HepG2 (cell line): ENCODE results near the gene ATAD3C. TPM values are rescaled to one million over a fixed set of nuclear protein-coding genes. Genes with fewer than 3 reads are reported as not detected.
A peak's percentile ranks its signal among the peaks of the same experiment; 100 is the strongest.

Experiments used
- AHDC1 ChIP-seq: sonication (generic); formaldehyde crosslinking; IDR thresholded peaks from 2 replicates; pipeline ENCODE4 v1.5.1; 2020; ENCODE audit warnings: mild to moderate bottlenecking, missing genetic modification reagents, borderline replicate concordance
- ARID2 ChIP-seq: sonication (generic); formaldehyde crosslinking; IDR thresholded peaks from 2 replicates; pipeline ENCODE4 v1.8.1; 2022; ENCODE audit warnings: mild to moderate bottlenecking, missing genetic modification reagents, borderline replicate concordance
- CBX1 ChIP-seq: IDR thresholded peaks from one replicate; pipeline ENCODE4 v1.6.1; 2016; ENCODE audit warnings: antibody characterized with exemption, low read depth
- CHD2 ChIP-seq: IDR thresholded peaks from 2 replicates; pipeline ENCODE4 v1.6.1; 2011; ENCODE audit warnings: low read depth, low read length, improper control_type of control experiment
- EZH2 ChIP-seq: conservative IDR thresholded peaks from 2 replicates; pipeline ENCODE4 v1.6.1; 2012; ENCODE audit warnings: mild to moderate bottlenecking, low read depth, low read length, moderate library complexity
- HMG20B ChIP-seq: conservative IDR thresholded peaks from 2 replicates; pipeline ENCODE4 v1.6.1; 2016; ENCODE audit warnings: missing genetic modification reagents, missing compliant biosample characterization
- IKZF1 ChIP-seq: fragments of 450-650 bp; IDR thresholded peaks from 2 replicates; pipeline ENCODE4 v1.7.1; 2016
- JUND ChIP-seq: sonication (generic); formaldehyde crosslinking; IDR thresholded peaks from 2 replicates; pipeline ENCODE4 v1.8.0; 2022; ENCODE audit warnings: mild to moderate bottlenecking, missing genetic modification reagents
- KAT2B ChIP-seq: fragments of 150-350 bp; IDR thresholded peaks from 2 replicates; pipeline ENCODE4 v1.6.1; 2014; ENCODE audit warnings: low read depth, low read length, borderline replicate concordance
- MAFG ChIP-seq: sonication (generic); formaldehyde crosslinking; IDR thresholded peaks from 2 replicates; pipeline ENCODE4 v1.5.1; 2020; ENCODE audit warnings: mild to moderate bottlenecking, missing genetic modification reagents
- MYC ChIP-seq: sonication (generic); formaldehyde crosslinking; IDR thresholded peaks from 2 replicates; pipeline ENCODE4 v1.9.0; 2021; ENCODE audit warnings: missing genetic modification reagents, borderline replicate concordance
- NCOR1 ChIP-seq: fragments of 200-600 bp; sonication (generic); IDR thresholded peaks from 2 replicates; pipeline ENCODE4 v1.7.0; 2017; ENCODE audit warnings: antibody characterized with exemption, low read length, borderline replicate concordance
- NFATC3 ChIP-seq: sonication (generic); formaldehyde crosslinking; IDR thresholded peaks from 2 replicates; pipeline ENCODE4 v1.5.1; 2020; ENCODE audit warnings: mild to moderate bottlenecking, missing genetic modification reagents
- NR2F1 ChIP-seq, 2 experiments: fragments of 450-650 bp in 1 of 2; formaldehyde crosslinking in 1 of 2; IDR thresholded peaks; 2 replicates each; pipeline versions ENCODE4 v1.5.0 to v1.6.1; 2016 to 2020; ENCODE audit warnings: mild to moderate bottlenecking in 1 of 2, missing compliant biosample characterization in 1 of 2, missing genetic modification reagents in 1 of 2, moderate library complexity in 1 of 2
- SALL1 ChIP-seq: sonication (generic); formaldehyde crosslinking; IDR thresholded peaks from 2 replicates; pipeline ENCODE4 v1.8.0; 2022; ENCODE audit warnings: mild to moderate bottlenecking, missing genetic modification reagents
- SMARCE1 ChIP-seq: fragments of 450-650 bp; IDR thresholded peaks from 2 replicates; pipeline ENCODE4 v1.6.1; 2017; ENCODE audit warnings: borderline replicate concordance
- U2AF1 ChIP-seq: fragments of 200-400 bp; formaldehyde crosslinking; optimal IDR thresholded peaks from 2 replicates; pipeline ENCODE3; 2017; ENCODE audit warnings: mild to moderate bottlenecking, low read depth, low read length
- ZFP36L1 ChIP-seq: sonication (generic); formaldehyde crosslinking; IDR thresholded peaks from 2 replicates; pipeline ENCODE4 v1.8.0; 2022; ENCODE audit warnings: mild to moderate bottlenecking, missing genetic modification reagents, moderate library complexity
- ZFY ChIP-seq: sonication (generic); formaldehyde crosslinking; IDR thresholded peaks from 2 replicates; pipeline ENCODE4 v1.4.0; 2020; ENCODE audit warnings: missing genetic modification reagents
- polyA plus RNA-seq, 8 experiments: library from polyadenylated mRNA; depleted of rRNA in 3 of 8; stranded (reverse) in 7 of 8; unstranded in 1 of 8; fragments of >200 nt; fragmentation: Illumina TruSeq in 4 of 8; extraction: Trizol in 4 of 8; gene quantifications; 2 replicates each; pipeline versions ENCODE4 v1.2.1 to v1.2.3, GENCODE V29; 2011 to 2016; ENCODE audit warnings: low read depth in 4 of 8, missing spikeins in 1 of 8, mixed read lengths in 1 of 8; ENCODE audit not compliant: insufficient read depth in 1 of 8
- total RNA-seq, 5 experiments: library from RNA; depleted of rRNA; stranded (reverse); fragments of >200 nt; fragmentation: Illumina TruSeq; extraction: Trizol; gene quantifications; 2 replicates each; pipeline ENCODE4 v1.2.3, GENCODE V29; 2016; ENCODE audit warnings: low read depth in 1 of 5
- TF ChIP-seq, protein P1 (sequence below): sonication (generic); formaldehyde crosslinking; IDR thresholded peaks from 2 replicates; pipeline ENCODE4 v1.5.0; 2020; ENCODE audit warnings: mild to moderate bottlenecking, missing genetic modification reagents, borderline replicate concordance
- TF ChIP-seq, protein P2 (sequence below): sonication (generic); formaldehyde crosslinking; IDR thresholded peaks from 2 replicates; pipeline ENCODE4 v1.8.0; 2022; ENCODE audit warnings: missing genetic modification reagents, mild to moderate bottlenecking, inconsistent platforms, borderline replicate concordance

ATAD3C gene
- total and polyA plus RNA-seq, 2 of the 13 experiments (the other 11 are each of a cell fraction or from before 2014, with no cell fraction given): 2.4 to 3.2 TPM

DNA sequence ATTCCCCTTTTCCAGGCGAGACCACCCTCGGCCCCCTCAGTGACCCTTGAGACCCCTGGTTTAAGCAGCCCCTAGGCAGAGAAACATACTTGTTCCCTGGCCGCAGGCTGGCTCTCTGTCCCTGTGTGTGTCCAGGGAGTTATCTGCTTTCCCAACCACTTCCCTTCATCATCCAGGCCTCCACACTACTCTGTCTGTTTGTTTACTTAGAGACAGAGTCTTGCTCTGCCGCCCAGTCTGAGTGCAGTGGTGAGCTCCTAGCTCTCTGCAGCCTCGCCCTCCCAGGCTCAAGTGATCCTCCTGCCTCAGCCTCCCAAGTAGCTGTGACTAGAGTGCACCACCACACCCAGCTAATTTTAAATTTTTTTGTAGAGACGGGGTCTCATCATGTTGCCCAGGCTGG, 19.8 kb upstream of the ATAD3C start (continued):
- TF ChIP-seq JUND (no peak), MYC (CRISPR knock-in tag) (no peak), NCOR1 (no peak), ZFP36L1 (no peak), ZFY (no peak), SMARCE1 (no peak), IKZF1 (no peak), KAT2B (no peak), HMG20B (CRISPR knock-in tag) (no peak), EZH2 (no peak), CHD2 (no peak), SALL1 (CRISPR knock-in tag) (no peak), AHDC1 (CRISPR knock-in tag) (no peak), NFATC3 (CRISPR knock-in tag) (no peak), MAFG (CRISPR knock-in tag) (no peak), ARID2 (CRISPR knock-in tag) (0 out of 2 replicates have a peak, but pooled peaks have one; percentile 68), NR2F1 (CRISPR knock-in tag; IDR thresholded peaks at IDR 0.05) (no peak), U2AF1 (no peak), CBX1 (no peak)
- TF ChIP-seq, protein P1, sequence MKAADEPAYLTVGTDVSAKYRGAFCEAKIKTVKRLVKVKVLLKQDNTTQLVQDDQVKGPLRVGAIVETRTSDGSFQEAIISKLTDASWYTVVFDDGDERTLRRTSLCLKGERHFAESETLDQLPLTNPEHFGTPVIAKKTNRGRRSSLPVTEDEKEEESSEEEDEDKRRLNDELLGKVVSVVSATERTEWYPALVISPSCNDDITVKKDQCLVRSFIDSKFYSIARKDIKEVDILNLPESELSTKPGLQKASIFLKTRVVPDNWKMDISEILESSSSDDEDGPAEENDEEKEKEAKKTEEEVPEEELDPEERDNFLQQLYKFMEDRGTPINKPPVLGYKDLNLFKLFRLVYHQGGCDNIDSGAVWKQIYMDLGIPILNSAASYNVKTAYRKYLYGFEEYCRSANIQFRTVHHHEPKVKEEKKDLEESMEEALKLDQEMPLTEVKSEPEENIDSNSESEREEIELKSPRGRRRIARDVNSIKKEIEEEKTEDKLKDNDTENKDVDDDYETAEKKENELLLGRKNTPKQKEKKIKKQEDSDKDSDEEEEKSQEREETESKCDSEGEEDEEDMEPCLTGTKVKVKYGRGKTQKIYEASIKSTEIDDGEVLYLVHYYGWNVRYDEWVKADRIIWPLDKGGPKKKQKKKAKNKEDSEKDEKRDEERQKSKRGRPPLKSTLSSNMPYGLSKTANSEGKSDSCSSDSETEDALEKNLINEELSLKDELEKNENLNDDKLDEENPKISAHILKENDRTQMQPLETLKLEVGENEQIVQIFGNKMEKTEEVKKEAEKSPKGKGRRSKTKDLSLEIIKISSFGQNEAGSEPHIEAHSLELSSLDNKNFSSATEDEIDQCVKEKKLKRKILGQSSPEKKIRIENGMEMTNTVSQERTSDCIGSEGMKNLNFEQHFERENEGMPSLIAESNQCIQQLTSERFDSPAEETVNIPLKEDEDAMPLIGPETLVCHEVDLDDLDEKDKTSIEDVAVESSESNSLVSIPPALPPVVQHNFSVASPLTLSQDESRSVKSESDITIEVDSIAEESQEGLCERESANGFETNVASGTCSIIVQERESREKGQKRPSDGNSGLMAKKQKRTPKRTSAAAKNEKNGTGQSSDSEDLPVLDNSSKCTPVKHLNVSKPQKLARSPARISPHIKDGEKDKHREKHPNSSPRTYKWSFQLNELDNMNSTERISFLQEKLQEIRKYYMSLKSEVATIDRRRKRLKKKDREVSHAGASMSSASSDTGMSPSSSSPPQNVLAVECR (CRISPR knock-in tag): no peak
- TF ChIP-seq, protein P2, sequence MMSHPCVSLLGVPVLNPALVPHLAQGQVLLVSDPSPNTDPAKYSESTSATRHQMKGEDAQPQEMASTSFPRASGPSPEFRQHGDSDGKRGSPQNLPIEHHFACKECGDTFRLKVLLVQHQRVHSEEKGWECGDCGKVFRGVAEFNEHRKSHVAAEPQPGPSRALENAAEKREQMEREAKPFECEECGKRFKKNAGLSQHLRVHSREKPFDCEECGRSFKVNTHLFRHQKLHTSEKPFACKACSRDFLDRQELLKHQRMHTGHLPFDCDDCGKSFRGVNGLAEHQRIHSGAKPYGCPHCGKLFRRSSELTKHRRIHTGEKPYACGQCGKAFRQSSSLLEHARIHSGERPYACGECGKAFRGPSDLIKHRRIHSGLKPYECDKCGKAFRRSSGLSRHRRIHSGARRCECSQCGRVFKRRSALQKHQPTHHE (CRISPR knock-in tag): no peak
